ENCODE data around the gene MFSD1. TPM values are rescaled to one million over a fixed set of nuclear protein-coding genes. Genes with fewer than 3 reads are reported as not detected.

The MFSD1 gene
- total RNA-seq, 1 donor from 2014 or later, result 35.9 TPM

GRCh38 chr3:158835631-158836030 lies 33.8 kb downstream of the MFSD1 start:
- no peak for TF ChIP-seq CTCF (IDR thresholded peaks at IDR 0.05)
- intact Hi-C loops (cut with DNase I), result no loop called here
- no peak overlapping the region for H3K4me3 ChIP-seq
- no peaks in the 10 kb centered on the region for H3K27me3 ChIP-seq
- peaks cover 0 to 3% of the 10 kb centered on the region in 2 donors for H3K36me3 ChIP-seq
- no peak overlapping the region for H3K27ac ChIP-seq
- no peaks in the 10 kb centered on the region for H3K9me3 ChIP-seq
- H3K4me1 ChIP-seq, result no peaks in the 10 kb centered on the region
- no peak for DNase-seq (ENCODE audit: low spot score in 2 of 2)

- Histone ChIP-seq H3K4me3 (no peak overlapping the region), H3K4me1 (no peaks in the 10 kb centered on the region), H3K36me3 (no peaks in the 10 kb centered on the region), H3K9me3 (no peaks in the 10 kb centered on the region), H3K27ac (no peak overlapping the region), H3K27me3 (no peaks in the 10 kb centered on the region)
- DNase-seq (ENCODE audit: low spot score in 2 of 2), result no peak
- no peak for TF ChIP-seq CTCF (IDR thresholded peaks at IDR 0.05)
- intact Hi-C loops (cut with DNase I), result no loop called here
Measured at GRCh38 chr3:158836312-158836711, 34.5 kb downstream of the MFSD1 start.

GRCh38 chr3:158837240-158837639 lies 35.4 kb downstream of the MFSD1 start:
- Histone ChIP-seq H3K4me3 (no peak overlapping the region), H3K27me3 (no peaks in the 10 kb centered on the region), H3K4me1 (no peaks in the 10 kb centered on the region), H3K27ac (no peak overlapping the region), H3K9me3 (no peaks in the 10 kb centered on the region), H3K36me3 (no peaks in the 10 kb centered on the region)
- intact Hi-C loops (cut with DNase I), result no loop called here
- no peak for TF ChIP-seq CTCF (IDR thresholded peaks at IDR 0.05)
- no peak for DNase-seq (ENCODE audit: low spot score in 2 of 2)

GRCh38 chr3:158839966-158840365 lies 38.1 kb downstream of the MFSD1 start:
- H3K27me3 ChIP-seq, result no peaks in the 10 kb centered on the region
- no peak overlapping the region for H3K27ac ChIP-seq
- no peaks in the 10 kb centered on the region for H3K36me3 ChIP-seq
- TF ChIP-seq CTCF (IDR thresholded peaks at IDR 0.05), result no peak
- intact Hi-C loops (cut with DNase I), result no loop called here
- DNase-seq (ENCODE audit: low spot score in 2 of 2), result no peak
- H3K4me3 ChIP-seq, result no peak overlapping the region
- no peaks in the 10 kb centered on the region for H3K9me3 ChIP-seq
- no peaks in the 10 kb centered on the region for H3K4me1 ChIP-seq

- no peaks in the 10 kb centered on the region for H3K4me1 ChIP-seq
- H3K27ac ChIP-seq, result no peak overlapping the region
- no peak overlapping the region for H3K4me3 ChIP-seq
- H3K9me3 ChIP-seq, result no peaks in the 10 kb centered on the region
- TF ChIP-seq CTCF (IDR thresholded peaks at IDR 0.05), result no peak
- H3K36me3 ChIP-seq, result no peaks in the 10 kb centered on the region
- DNase-seq (ENCODE audit: low spot score in 2 of 2), result no peak
- intact Hi-C loops (cut with DNase I), result no loop called here
- no peaks in the 10 kb centered on the region for H3K27me3 ChIP-seq
Measured at GRCh38 chr3:158841387-158841786, 39.5 kb downstream of the MFSD1 start.

GRCh38 chr3:158842976-158843375 lies 41.1 kb downstream of the MFSD1 start:
- no peaks in the 10 kb centered on the region for H3K36me3 ChIP-seq
- H3K27ac ChIP-seq, result no peak overlapping the region
- no peaks in the 10 kb centered on the region for H3K9me3 ChIP-seq
- DNase-seq (ENCODE audit: low spot score in 2 of 2), result no peak
- H3K4me3 ChIP-seq, result no peak overlapping the region
- no peaks in the 10 kb centered on the region for H3K27me3 ChIP-seq
- no peaks in the 10 kb centered on the region for H3K4me1 ChIP-seq
- TF ChIP-seq CTCF (IDR thresholded peaks at IDR 0.05), result no peak
- intact Hi-C loops (cut with DNase I), result no loop called here

Data from ascending aorta (tissue), 2 donors.